SKM-1 treated with dmso at 0.1 percent for 144 hours (cell line): ENCODE measurements around the gene RHEX.
"Not testable (repeated sequence)": the region's sequence is repeated elsewhere in the genome, so short reads cannot be mapped to it uniquely, and the experiment has no call there.

ENCODE experiments used
- DNase-seq: peaks from one replicate; lab custom pipeline; 2025; ENCODE audit not compliant: unreplicated experiment; lab: John Stamatoyannopoulos, UW

RHEX gene, protein sequence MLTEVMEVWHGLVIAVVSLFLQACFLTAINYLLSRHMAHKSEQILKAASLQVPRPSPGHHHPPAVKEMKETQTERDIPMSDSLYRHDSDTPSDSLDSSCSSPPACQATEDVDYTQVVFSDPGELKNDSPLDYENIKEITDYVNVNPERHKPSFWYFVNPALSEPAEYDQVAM

DNA sequence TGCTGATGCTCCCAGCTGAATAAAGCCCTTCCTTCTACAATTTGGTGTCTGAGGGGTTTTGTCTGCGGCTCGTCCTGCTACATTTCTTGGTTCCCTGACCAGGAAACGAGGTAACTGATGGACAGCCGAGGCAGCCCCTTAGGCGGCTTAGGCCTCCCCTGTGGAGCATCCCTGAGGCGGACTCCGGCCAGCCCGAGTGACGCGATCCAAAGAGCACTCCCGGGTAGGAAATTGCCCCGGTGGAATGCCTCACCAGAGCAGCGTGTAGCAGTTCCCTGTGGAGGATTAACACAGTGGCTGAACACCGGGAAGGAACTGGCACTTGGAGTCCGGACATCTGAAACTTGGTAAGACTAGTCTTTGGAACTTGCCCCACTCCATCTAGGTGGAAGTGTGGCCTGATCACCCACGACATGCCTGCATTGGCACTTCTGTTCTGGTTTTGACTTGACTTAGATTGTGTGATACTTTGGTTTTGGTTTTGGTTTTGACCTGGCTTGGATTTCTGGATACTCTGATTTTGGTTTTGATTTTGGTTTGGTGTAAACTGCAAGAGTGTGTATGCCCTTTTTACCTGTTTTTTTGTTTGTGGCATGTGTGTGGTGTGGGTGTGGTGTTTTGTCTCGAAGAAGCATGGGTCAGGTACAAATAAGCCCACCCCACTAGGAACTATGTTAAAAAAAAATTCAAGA is at the start of gene RHEX:
RHEX (plus strand) TSS at position 255 of the 692 bp plus-strand sequence. CDS start 44,656 bp downstream, outside the sequence.
- DNase-seq, result not testable (repeated sequence)

DNA sequence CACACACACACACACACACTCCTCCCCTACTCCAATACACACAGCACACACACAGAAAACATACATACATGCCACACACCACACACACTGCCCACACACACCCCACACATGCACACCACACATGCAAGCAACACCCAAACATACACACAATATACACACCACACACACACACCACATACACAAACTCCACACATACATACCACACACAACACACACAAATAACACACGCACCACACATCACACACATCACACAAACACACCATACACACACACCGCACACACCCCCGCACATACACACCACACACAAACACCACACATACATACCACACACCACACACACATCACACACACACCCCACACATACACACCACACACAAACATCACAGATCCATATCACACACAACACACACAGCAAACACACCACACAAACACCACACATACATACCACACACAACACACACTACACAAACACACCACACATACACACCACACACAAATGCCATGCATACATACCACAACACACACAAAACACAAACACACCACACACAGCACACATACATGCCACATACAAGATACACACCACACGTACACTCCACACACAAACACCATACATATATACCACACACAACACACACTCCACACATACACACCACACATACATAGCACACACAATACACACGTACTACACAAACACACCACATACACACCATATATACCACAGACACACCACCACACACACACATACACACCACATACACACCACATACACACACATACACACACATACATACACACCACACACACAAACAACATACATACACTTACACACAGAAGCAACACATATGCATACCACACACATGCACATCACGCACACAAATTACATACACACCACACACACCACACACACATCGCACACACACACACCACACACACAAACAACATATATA is 48.8 kb upstream of the RHEX start:
- no peak for DNase-seq

DNA sequence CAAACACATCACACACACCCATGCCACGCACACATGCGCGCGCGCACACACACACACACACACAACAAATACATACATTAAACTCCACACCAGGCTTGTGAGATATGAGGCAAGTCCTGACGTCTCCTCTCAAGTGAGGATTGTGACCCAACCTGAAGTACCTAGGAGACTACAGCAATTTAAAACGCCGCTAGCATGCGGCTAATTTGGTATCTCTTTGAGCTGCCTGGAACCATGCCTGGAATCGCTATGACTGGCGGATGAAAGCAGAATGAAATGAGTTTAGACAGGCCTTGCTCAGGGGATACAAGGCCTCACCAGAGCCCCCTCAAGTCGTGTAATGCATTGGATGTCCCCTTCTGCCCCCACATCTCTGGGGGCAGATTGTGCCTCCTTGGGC is 48.1 kb upstream of the RHEX start:
- no peak for DNase-seq

DNA sequence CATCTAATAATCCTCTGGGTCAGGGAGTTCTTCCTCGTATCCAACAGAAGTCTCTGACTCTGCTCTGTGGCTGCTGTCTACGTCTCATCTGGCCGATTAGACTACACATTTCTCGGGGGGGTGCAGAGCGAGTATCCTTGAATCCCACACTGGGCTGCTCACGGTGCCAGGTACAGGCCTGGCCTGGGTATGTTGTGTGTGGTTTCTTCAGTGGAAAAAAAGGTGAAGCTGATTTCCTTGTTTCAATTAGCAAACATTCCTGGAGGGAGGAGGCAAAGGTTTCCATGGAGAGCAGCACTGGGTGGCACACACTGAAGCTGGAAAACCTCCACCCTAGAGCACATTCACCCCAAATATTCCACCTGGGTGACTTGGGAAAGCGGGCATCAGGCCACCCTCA is 47.7 kb upstream of the RHEX start:
- DNase-seq, result no peak

GRCh38 chr1:206005778-206006180 is 47.2 kb upstream of the RHEX start:
- no peak for DNase-seq

GRCh38 chr1:206006946-206007345 is 46.0 kb upstream of the RHEX start:
- no peak for DNase-seq

GRCh38 chr1:206010060-206010459 is 42.9 kb upstream of the RHEX start:
- DNase-seq, result no peak

- DNase-seq, result no peak
Measured at GRCh38 chr1:206011057-206011456, 41.9 kb upstream of the RHEX start.

GRCh38 chr1:206012086-206012859 is 40.7 kb upstream of the RHEX start:
- DNase-seq, result peak; percentile 100

GRCh38 chr1:206013026-206013795 is 39.8 kb upstream of the RHEX start:
- no peak for DNase-seq

GRCh38 chr1:206014601-206015000 is 38.4 kb upstream of the RHEX start:
- no peak for DNase-seq

- DNase-seq, result no peak
Measured at GRCh38 chr1:206015071-206015470, 37.9 kb upstream of the RHEX start.

DNA sequence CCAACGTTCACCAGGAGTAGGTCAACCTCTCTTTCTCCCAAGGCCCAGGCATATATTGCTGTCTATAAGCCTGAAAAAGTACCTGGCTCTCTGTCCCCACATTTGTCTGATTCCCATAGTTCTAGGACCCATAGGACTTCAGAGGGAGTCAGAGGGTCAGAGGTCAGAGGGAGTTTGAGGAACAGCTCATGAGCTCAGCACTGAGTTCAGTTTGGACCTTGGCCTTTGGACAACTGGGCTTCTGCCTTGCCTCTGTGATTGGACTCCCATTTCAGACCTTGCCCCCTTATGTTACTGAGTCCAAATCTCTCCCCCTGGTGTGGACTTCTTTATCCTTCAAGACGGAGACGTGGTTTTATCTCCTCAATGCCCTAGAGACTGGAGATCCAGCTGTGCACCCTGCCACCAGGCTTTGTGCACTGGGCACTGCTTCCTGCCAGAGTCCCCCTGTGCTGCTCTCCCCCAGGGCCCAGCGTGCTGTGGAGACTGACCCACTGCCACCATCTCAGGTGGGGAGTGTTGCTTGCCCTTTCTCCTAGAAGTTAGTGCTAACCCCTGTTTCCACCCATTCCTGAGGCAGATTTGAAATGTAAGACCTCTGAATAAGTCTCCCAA is 32.5 kb upstream of the RHEX start:
- DNase-seq, result no peak

- no peak for DNase-seq
Measured at GRCh38 chr1:206021008-206021625, 31.9 kb upstream of the RHEX start.

- DNase-seq, result no peak
Measured at GRCh38 chr1:206021626-206022365, 31.2 kb upstream of the RHEX start.

GRCh38 chr1:206022766-206023165 is 30.2 kb upstream of the RHEX start:
- no peak for DNase-seq

DNA sequence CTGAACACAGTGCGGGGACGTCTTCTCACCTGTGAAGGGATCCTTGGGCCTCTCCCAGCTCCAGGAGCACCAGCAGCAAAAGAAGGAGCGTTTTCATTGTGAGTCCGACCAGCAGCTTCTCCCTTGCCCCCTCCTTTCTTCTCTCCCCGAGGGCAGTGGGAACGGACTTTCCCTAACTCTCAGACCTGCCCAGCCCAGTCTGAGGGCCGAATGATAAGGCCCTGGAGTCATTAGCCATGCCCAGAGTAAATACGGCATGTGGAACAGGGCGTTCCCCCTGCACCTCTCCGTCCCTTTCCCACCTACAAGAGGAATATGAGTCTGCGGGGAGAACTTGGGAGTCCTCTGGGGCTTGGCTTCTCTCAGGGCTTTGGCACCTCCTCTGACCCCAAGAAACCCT is 29.3 kb upstream of the RHEX start, which contains the start of gene CTSE:
CTSE (minus strand) TSS at position 201 of the 400 bp plus-strand sequence; CDS start at position 97, 104 bp downstream.
- no peak for DNase-seq

- DNase-seq, result no peak
Measured at GRCh38 chr1:206025283-206025820, 27.6 kb upstream of the RHEX start.
